ENCODE measurements around the gene CCNK. TPM values are rescaled to one million over a fixed set of nuclear protein-coding genes. Genes with fewer than 3 reads are reported as not detected.

CCNK gene
- total and polyA plus RNA-seq, 10 of the 15 experiments (the other 5 are each of a cell fraction or from before 2014, with no cell fraction given): 10.8 to 88.0 (median 22.5) TPM

- in situ Hi-C loops (cut with MboI) (no loop called here), intact Hi-C loops (cut with micrococcal nuclease; ENCODE audit: unreplicated experiment) (no loop called here)
- Histone ChIP-seq H3K36me3 (ENCODE audit: control insufficient read depth in 2 of 2, insufficient read depth in 2 of 2, low read length in 1 of 2) (no peaks in the 10 kb centered on the region), H3K27me3 (replicated peaks in 1 of 2; ENCODE audit: control insufficient read depth in 2 of 2, insufficient read depth in 2 of 2, low read length in 1 of 2) (no peaks in the 10 kb centered on the region), H3K4me1 (ENCODE audit: control insufficient read depth, insufficient read depth, low read length) (no peaks in the 10 kb centered on the region), H3K4me2 (ENCODE audit: control insufficient read depth, insufficient read depth) (no peak overlapping the region), H3K27ac (ENCODE audit: control insufficient read depth, insufficient read depth) (no peak overlapping the region), H2AFZ (ENCODE audit: control insufficient read depth, low read depth, low read length) (no peak overlapping the region), H3K9me3 (replicated peaks; ENCODE audit: control insufficient read depth, insufficient read depth, low read length) (no peaks in the 10 kb centered on the region), H3K79me2 (ENCODE audit: control insufficient read depth, insufficient read depth, low read length) (no peaks in the 10 kb centered on the region), H3K4me3 (no peak overlapping the region), H3K9ac (ENCODE audit: control insufficient read depth, insufficient read depth, low read length) (no peak overlapping the region), H4K20me1 (ENCODE audit: control insufficient read depth, insufficient read depth) (no peaks in the 10 kb centered on the region)
- TF ChIP-seq TCF12 (IDR thresholded peaks at IDR 0.05; ENCODE audit: low read depth, low read length) (peak; percentile 88), TARDBP (IDR thresholded peaks at IDR 0.05; ENCODE audit: borderline replicate concordance) (no peak)
- POLR2A ChIA-PET: interaction anchor here (0.6 kb wide), 1 partner anchor 1160 kb away, joined by 3 read pairs; no protein-coding TSS in a partner anchor
- RAD21 ChIA-PET (ENCODE audit: unreplicated experiment): no interaction called here
- DNase-seq (ENCODE audit: low read depth, low spot score): no peak
- BruUV-seq (replicated peaks): no TSS peak
- no peak for ATAC-seq
- CTCF ChIA-PET: interaction anchor here (0.8 kb wide), 1 partner anchor 10 kb away, joined by 3 read pairs; no protein-coding TSS in a partner anchor
- no peak for FAIRE-seq
- 28% methylated on average over 5 of the region's 5 CpGs for WGBS (ENCODE audit: insufficient coverage, insufficient replicate concordance, low lambda C conversion rate, missing lambda C conversion rate)
- SMC1A ChIA-PET (ENCODE audit: uncharacterized antibody, unreplicated experiment): no interaction called here
Observed at GRCh38 chr14:99538733-99539132, 57.5 kb downstream of the CCNK start.

- BruUV-seq (replicated peaks): no TSS peak
- in situ Hi-C loops (cut with MboI) (no loop called here), intact Hi-C loops (cut with micrococcal nuclease; ENCODE audit: unreplicated experiment) (no loop called here)
- Histone ChIP-seq H3K27me3 (replicated peaks in 1 of 2; ENCODE audit: control insufficient read depth in 2 of 2, insufficient read depth in 2 of 2, low read length in 1 of 2) (no peaks in the 10 kb centered on the region), H3K4me1 (ENCODE audit: control insufficient read depth, insufficient read depth, low read length) (no peaks in the 10 kb centered on the region), H3K4me3 (no peak overlapping the region), H3K79me2 (ENCODE audit: control insufficient read depth, insufficient read depth, low read length) (no peaks in the 10 kb centered on the region), H3K27ac (ENCODE audit: control insufficient read depth, insufficient read depth) (no peak overlapping the region), H2AFZ (ENCODE audit: control insufficient read depth, low read depth, low read length) (no peak overlapping the region), H3K9me3 (replicated peaks; ENCODE audit: control insufficient read depth, insufficient read depth, low read length) (no peaks in the 10 kb centered on the region), H3K36me3 (ENCODE audit: control insufficient read depth in 2 of 2, insufficient read depth in 2 of 2, low read length in 1 of 2) (no peaks in the 10 kb centered on the region), H3K4me2 (ENCODE audit: control insufficient read depth, insufficient read depth) (no peak overlapping the region), H4K20me1 (ENCODE audit: control insufficient read depth, insufficient read depth) (no peaks in the 10 kb centered on the region), H3K9ac (ENCODE audit: control insufficient read depth, insufficient read depth, low read length) (no peak overlapping the region)
- 32% methylated on average over 8 of the region's 9 CpGs for WGBS (ENCODE audit: insufficient coverage, insufficient replicate concordance, low lambda C conversion rate, missing lambda C conversion rate)
- ATAC-seq: no peak
- SMC1A ChIA-PET (ENCODE audit: uncharacterized antibody, unreplicated experiment): no interaction called here
- TF ChIP-seq POLR2A (IDR thresholded peaks at IDR 0.05; ENCODE audit: low read depth, low read length) (no peak), BCL3 (IDR thresholded peaks at IDR 0.05; ENCODE audit: borderline replicate concordance, insufficient read depth, low read depth, low read length, poor library complexity, severe bottlenecking) (no peak), TARDBP (IDR thresholded peaks at IDR 0.05; ENCODE audit: borderline replicate concordance) (no peak), LARP7 (IDR thresholded peaks at IDR 0.05) (no peak), ZNF207 (IDR thresholded peaks at IDR 0.05; ENCODE audit: borderline replicate concordance) (no peak), ZNF384 (IDR thresholded peaks at IDR 0.05; ENCODE audit: borderline replicate concordance, low read depth, low read length) (no peak), ETV6 (conservative IDR thresholded peaks at IDR 0.05 in 1 of 2, IDR thresholded peaks at IDR 0.05 in 1 of 2; ENCODE audit: borderline replicate concordance in 1 of 2, low read depth in 1 of 2) (no peak), JUNB (IDR thresholded peaks at IDR 0.05) (no peak), RAD51 (IDR thresholded peaks at IDR 0.05) (no peak)
- no peak for DNase-seq (ENCODE audit: low read depth, low spot score)
- CTCF ChIA-PET: interaction anchor here (0.8 kb wide), 1 partner anchor 11 kb away, joined by 3 read pairs; no protein-coding TSS in a partner anchor
- POLR2A ChIA-PET: interaction anchor here (0.6 kb wide), 1 partner anchor 101 kb away, joined by 3 read pairs; no protein-coding TSS in a partner anchor
- no peak for FAIRE-seq
- RAD21 ChIA-PET (ENCODE audit: unreplicated experiment): interaction anchor here (1.2 kb wide), 1 partner anchor 66 kb away, joined by 3 read pairs; no protein-coding TSS in a partner anchor
Observed at GRCh38 chr14:99539491-99539890, 58.3 kb downstream of the CCNK start.

Data from GM12878 (cell line).